ENCODE data around the gene OLR1. TPM values are rescaled to one million over a fixed set of nuclear protein-coding genes. Genes with fewer than 3 reads are reported as not detected.

Gene OLR1
- total and polyA plus RNA-seq, 2 donors = 0.27 to 1.2 TPM

- Histone ChIP-seq H3K36me3 (ENCODE audit: insufficient read depth) (no peaks in the 10 kb centered on the region), H3K4me1 (ENCODE audit: insufficient read depth) (no peaks in the 10 kb centered on the region), H3K4me3 (ENCODE audit: low read depth, low read length) (no peak overlapping the region), H3K27ac (ENCODE audit: low read depth) (no peak overlapping the region)
- 42% methylated on average over 1 of the region's 1 CpG for WGBS
- no peak for DNase-seq (ENCODE audit: extremely low spot score)
Observed at GRCh38 chr12:10126413-10126812, 45.5 kb downstream of the OLR1 start.

GRCh38 chr12:10122689-10123088, 49.2 kb downstream of the OLR1 start:
- DNase-seq (ENCODE audit: extremely low spot score) = no peak
- H3K4me1 ChIP-seq (ENCODE audit: insufficient read depth) = no peaks in the 10 kb centered on the region
- H3K4me3 ChIP-seq (ENCODE audit: low read depth, low read length) = no peak overlapping the region
- no peak overlapping the region for H3K27ac ChIP-seq (ENCODE audit: low read depth)
- 91% methylated on average over 4 of the region's 4 CpGs for WGBS
- H3K36me3 ChIP-seq (ENCODE audit: insufficient read depth) = no peaks in the 10 kb centered on the region

GRCh38 chr12:10121278-10121677, 50.7 kb downstream of the OLR1 start:
- H3K27ac ChIP-seq (ENCODE audit: low read depth) = no peak overlapping the region
- DNase-seq (ENCODE audit: extremely low spot score) = no peak
- 26% methylated on average over 7 of the region's 7 CpGs for WGBS
- no peaks in the 10 kb centered on the region for H3K4me1 ChIP-seq (ENCODE audit: insufficient read depth)
- no peaks in the 10 kb centered on the region for H3K36me3 ChIP-seq (ENCODE audit: insufficient read depth)
- H3K4me3 ChIP-seq (ENCODE audit: low read depth, low read length) = no peak overlapping the region

GRCh38 chr12:10119066-10119465, 52.9 kb downstream of the OLR1 start:
- H3K4me1 ChIP-seq (ENCODE audit: insufficient read depth) = no peaks in the 10 kb centered on the region
- no peak for DNase-seq (ENCODE audit: extremely low spot score)
- H3K27ac ChIP-seq (ENCODE audit: low read depth) = no peak overlapping the region
- whole genome bisulfite sequencing = 84% methylated on average over 3 of the region's 3 CpGs
- H3K4me3 ChIP-seq (ENCODE audit: low read depth, low read length) = no peak overlapping the region
- H3K36me3 ChIP-seq (ENCODE audit: insufficient read depth) = no peaks in the 10 kb centered on the region

- 87% methylated on average over 7 of the region's 7 CpGs for WGBS
- Histone ChIP-seq H3K4me3 (ENCODE audit: low read depth, low read length) (no peak overlapping the region), H3K36me3 (ENCODE audit: insufficient read depth) (no peaks in the 10 kb centered on the region), H3K27ac (ENCODE audit: low read depth) (no peak overlapping the region), H3K4me1 (ENCODE audit: insufficient read depth) (no peaks in the 10 kb centered on the region)
- no peak for DNase-seq (ENCODE audit: extremely low spot score)
Observed at GRCh38 chr12:10115890-10116289, 56.0 kb downstream of the OLR1 start.

GRCh38 chr12:10115311-10115710, 56.6 kb downstream of the OLR1 start:
- no peak overlapping the region for H3K4me3 ChIP-seq (ENCODE audit: low read depth, low read length)
- DNase-seq (ENCODE audit: extremely low spot score) = no peak
- no peaks in the 10 kb centered on the region for H3K4me1 ChIP-seq (ENCODE audit: insufficient read depth)
- WGBS = 86% methylated on average over 15 of the region's 15 CpGs
- no peak overlapping the region for H3K27ac ChIP-seq (ENCODE audit: low read depth)
- no peaks in the 10 kb centered on the region for H3K36me3 ChIP-seq (ENCODE audit: insufficient read depth)

- no peak overlapping the region for H3K27ac ChIP-seq (ENCODE audit: low read depth)
- H3K4me3 ChIP-seq (ENCODE audit: low read depth, low read length) = no peak overlapping the region
- no peaks in the 10 kb centered on the region for H3K4me1 ChIP-seq (ENCODE audit: insufficient read depth)
- WGBS = 58% methylated on average over 1 of the region's 1 CpG
- DNase-seq (ENCODE audit: extremely low spot score) = no peak
- H3K36me3 ChIP-seq (ENCODE audit: insufficient read depth) = no peaks in the 10 kb centered on the region
Observed at GRCh38 chr12:10113920-10114319, 58.0 kb downstream of the OLR1 start.

- Histone ChIP-seq H3K36me3 (ENCODE audit: insufficient read depth) (no peaks in the 10 kb centered on the region), H3K4me1 (ENCODE audit: insufficient read depth) (no peaks in the 10 kb centered on the region), H3K27ac (ENCODE audit: low read depth) (no peak overlapping the region), H3K4me3 (ENCODE audit: low read depth, low read length) (no peak overlapping the region)
- DNase-seq (ENCODE audit: extremely low spot score) = no peak
- 67% methylated on average over 1 of the region's 1 CpG for WGBS
Observed at GRCh38 chr12:10113075-10113474, 58.9 kb downstream of the OLR1 start.

- H3K4me3 ChIP-seq (ENCODE audit: low read depth, low read length) = no peak overlapping the region
- DNase-seq (ENCODE audit: extremely low spot score) = no peak
- H3K4me1 ChIP-seq (ENCODE audit: insufficient read depth) = no peaks in the 10 kb centered on the region
- H3K36me3 ChIP-seq (ENCODE audit: insufficient read depth) = no peaks in the 10 kb centered on the region
- H3K27ac ChIP-seq (ENCODE audit: low read depth) = no peak overlapping the region
- WGBS = 90% methylated on average over 38 of the region's 38 CpGs
Observed at GRCh38 chr12:10111451-10111850, 60.5 kb downstream of the OLR1 start.

- no peak for DNase-seq (ENCODE audit: extremely low spot score)
- 91% methylated on average over 2 of the region's 2 CpGs for WGBS
Observed at GRCh38 chr12:10110256-10110844, 61.6 kb downstream of the OLR1 start.

More at GRCh38 chr12:10110256-10110844, 61.6 kb downstream of the OLR1 start:
- H3K27ac ChIP-seq (ENCODE audit: low read depth) = no peak overlapping the region
- H3K4me1 ChIP-seq (ENCODE audit: insufficient read depth) = no peaks in the 10 kb centered on the region
- H3K4me3 ChIP-seq (ENCODE audit: low read depth, low read length) = no peak overlapping the region
- H3K36me3 ChIP-seq (ENCODE audit: insufficient read depth) = no peaks in the 10 kb centered on the region

Other genes with a start within 250 kb of the OLR1 start
- not detected for gene CLEC2A, start 239.8 kb downstream of the OLR1 start, total RNA-seq
- not detected for gene CLEC2A, start 239.8 kb downstream of the OLR1 start, polyA plus RNA-seq
- 1.5 TPM for gene CLEC12A, start 200.7 kb downstream of the OLR1 start, total RNA-seq
- 1.6 TPM for gene CLEC12A, start 200.7 kb downstream of the OLR1 start, polyA plus RNA-seq
- gene CLEC1B, start 173.0 kb downstream of the OLR1 start, total RNA-seq = not detected
- not detected for gene CLEC1B, start 173.0 kb downstream of the OLR1 start, polyA plus RNA-seq
- 0.95 TPM for gene CLEC12B, start 161.5 kb downstream of the OLR1 start, total RNA-seq
- gene CLEC12B, start 161.5 kb downstream of the OLR1 start, polyA plus RNA-seq = 0.08 TPM
- 0.90 TPM for gene CLEC9A, start 141.4 kb downstream of the OLR1 start, total RNA-seq
- gene CLEC9A, start 141.4 kb downstream of the OLR1 start, polyA plus RNA-seq = 0.62 TPM
- 3.2 TPM for gene CLEC1A, start 73.1 kb downstream of the OLR1 start, total RNA-seq
- gene CLEC1A, start 73.1 kb downstream of the OLR1 start, polyA plus RNA-seq = 6.0 TPM
- 4.5 TPM for gene CLEC7A, start 41.9 kb downstream of the OLR1 start, total RNA-seq
- 8.4 TPM for gene CLEC7A, start 41.9 kb downstream of the OLR1 start, polyA plus RNA-seq
- gene TMEM52B, start 6.9 kb upstream of the OLR1 start, total RNA-seq = 0.11 TPM
- gene TMEM52B, start 6.9 kb upstream of the OLR1 start, polyA plus RNA-seq = 0.11 TPM
- gene GABARAPL1, start 40.7 kb upstream of the OLR1 start, total RNA-seq = 38.0 TPM
- gene GABARAPL1, start 40.7 kb upstream of the OLR1 start, polyA plus RNA-seq = 138 TPM
- 1.0 TPM for gene KLRD1, start 135.7 kb upstream of the OLR1 start, total RNA-seq
- gene KLRD1, start 135.7 kb upstream of the OLR1 start, polyA plus RNA-seq = 1.2 TPM
- gene KLRK1, start 217.9 kb upstream of the OLR1 start, total RNA-seq = 1.3 TPM
- gene KLRK1, start 217.9 kb upstream of the OLR1 start, polyA plus RNA-seq = 1.9 TPM
- 0.37 TPM for gene KLRC4, start 237.6 kb upstream of the OLR1 start, total RNA-seq
- 0.23 TPM for gene KLRC4, start 237.6 kb upstream of the OLR1 start, polyA plus RNA-seq
- gene KLRC3, start 248.5 kb upstream of the OLR1 start, total RNA-seq = 0.69 TPM
- 0.49 TPM for gene KLRC3, start 248.5 kb upstream of the OLR1 start, polyA plus RNA-seq